ENCODE results near the gene APOL1. TPM values are rescaled to one million over a fixed set of nuclear protein-coding genes. Genes with fewer than 3 reads are reported as not detected.
"Not testable (repeated sequence)": the region's sequence is repeated elsewhere in the genome, so short reads cannot be mapped to it uniquely, and the experiment has no call there.

The APOL1 gene
- total RNA-seq, 1 donor = 38.7 TPM

GRCh38 chr22:36226189-36226588 lies 26.7 kb upstream of the APOL1 start:
- Histone ChIP-seq H2AFZ (ENCODE audit: low read length) (no peak overlapping the region), H4K20me1 (ENCODE audit: insufficient read depth, low read length) (no peaks in the 10 kb centered on the region), H3K4me1 (ENCODE audit: insufficient read depth, low read length) (no peaks in the 10 kb centered on the region), H3K9me3 (ENCODE audit: low read depth, low read length) (no peaks in the 10 kb centered on the region), H3K36me3 (ENCODE audit: insufficient read depth, low read length) (peaks cover 28% of the 10 kb centered on the region), H3K4me2 (ENCODE audit: insufficient read depth, low read length) (no peak overlapping the region), H3K79me2 (ENCODE audit: insufficient read depth, low read length) (no peaks in the 10 kb centered on the region), H3K27me3 (ENCODE audit: insufficient read depth, low read length) (no peaks in the 10 kb centered on the region), H3K4me3 (ENCODE audit: insufficient read depth, low read length) (no peak overlapping the region), H3K27ac (ENCODE audit: low read depth, low read length) (no peak overlapping the region)
- TF ChIP-seq CTCF (IDR thresholded peaks at IDR 0.05; ENCODE audit: extremely low read depth, low read depth, low read length) = no peak
- no peak for DNase-seq (ENCODE audit: insufficient read length, low spot score, missing footprints)

DNA sequence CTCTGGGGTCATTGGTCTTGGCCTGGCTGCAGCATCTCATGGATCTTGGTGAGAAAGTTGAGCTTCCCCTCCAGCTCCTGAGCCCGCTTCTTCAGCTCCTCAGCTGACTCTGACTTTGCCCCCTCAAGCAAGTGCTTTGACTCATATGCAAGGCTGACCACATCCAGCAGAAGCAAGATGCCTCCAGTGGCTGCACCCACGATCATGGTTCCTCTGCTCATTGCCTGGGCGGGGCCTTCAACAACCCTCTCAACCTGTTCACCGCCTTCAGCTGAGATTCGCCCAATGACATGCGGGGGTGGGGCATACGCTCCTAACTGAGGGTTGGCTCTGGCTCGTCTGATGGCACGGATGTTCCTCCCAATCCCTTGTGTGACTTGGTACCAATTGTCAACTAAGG lies 25.5 kb upstream of the APOL1 start:
- Histone ChIP-seq H3K4me2 (ENCODE audit: insufficient read depth, low read length) (no peak overlapping the region), H3K4me3 (ENCODE audit: insufficient read depth, low read length) (no peak overlapping the region), H3K27me3 (ENCODE audit: insufficient read depth, low read length) (no peaks in the 10 kb centered on the region), H3K4me1 (ENCODE audit: insufficient read depth, low read length) (no peaks in the 10 kb centered on the region), H3K36me3 (ENCODE audit: insufficient read depth, low read length) (peaks cover 40% of the 10 kb centered on the region), H3K27ac (ENCODE audit: low read depth, low read length) (no peak overlapping the region), H3K9me3 (ENCODE audit: low read depth, low read length) (no peaks in the 10 kb centered on the region), H2AFZ (ENCODE audit: low read length) (no peak overlapping the region), H4K20me1 (ENCODE audit: insufficient read depth, low read length) (no peaks in the 10 kb centered on the region), H3K79me2 (ENCODE audit: insufficient read depth, low read length) (no peaks in the 10 kb centered on the region)
- DNase-seq (ENCODE audit: insufficient read length, low spot score, missing footprints) = no peak
- TF ChIP-seq CTCF (IDR thresholded peaks at IDR 0.05; ENCODE audit: extremely low read depth, low read depth, low read length) = no peak

- no peaks in the 10 kb centered on the region for H3K4me1 ChIP-seq (ENCODE audit: insufficient read depth, low read length)
- no peak overlapping the region for H3K27ac ChIP-seq (ENCODE audit: low read depth, low read length)
- no peak overlapping the region for H3K4me3 ChIP-seq (ENCODE audit: insufficient read depth, low read length)
- H2AFZ ChIP-seq (ENCODE audit: low read length) = no peak overlapping the region
- no peaks in the 10 kb centered on the region for H3K9me3 ChIP-seq (ENCODE audit: low read depth, low read length)
- no peaks in the 10 kb centered on the region for H3K27me3 ChIP-seq (ENCODE audit: insufficient read depth, low read length)
- TF ChIP-seq CTCF (IDR thresholded peaks at IDR 0.05; ENCODE audit: extremely low read depth, low read depth, low read length) = no peak
- DNase-seq (ENCODE audit: insufficient read length, low spot score, missing footprints) = no peak
- peaks cover 42% of the 10 kb centered on the region for H3K36me3 ChIP-seq (ENCODE audit: insufficient read depth, low read length)
- no peaks in the 10 kb centered on the region for H4K20me1 ChIP-seq (ENCODE audit: insufficient read depth, low read length)
- H3K4me2 ChIP-seq (ENCODE audit: insufficient read depth, low read length) = no peak overlapping the region
- no peaks in the 10 kb centered on the region for H3K79me2 ChIP-seq (ENCODE audit: insufficient read depth, low read length)
These were observed 25.1 kb upstream of the APOL1 start for GRCh38 chr22:36227806-36228205.

GRCh38 chr22:36228369-36228768 lies 24.6 kb upstream of the APOL1 start:
- H3K27ac ChIP-seq (ENCODE audit: low read depth, low read length); H4K20me1 ChIP-seq (ENCODE audit: insufficient read depth, low read length); H2AFZ ChIP-seq (ENCODE audit: low read length); H3K4me2 ChIP-seq (ENCODE audit: insufficient read depth, low read length); H3K79me2 ChIP-seq (ENCODE audit: insufficient read depth, low read length); H3K4me3 ChIP-seq (ENCODE audit: insufficient read depth, low read length); H3K4me1 ChIP-seq (ENCODE audit: insufficient read depth, low read length); H3K27me3 ChIP-seq (ENCODE audit: insufficient read depth, low read length); H3K9me3 ChIP-seq (ENCODE audit: low read depth, low read length); DNase-seq (ENCODE audit: insufficient read length, low spot score, missing footprints): not testable (repeated sequence)
- peaks cover 48% of the 10 kb centered on the region for H3K36me3 ChIP-seq (ENCODE audit: insufficient read depth, low read length)
